ENCODE measurements around the gene EQTN.

Gene EQTN

GRCh38 chr9:27297050-27297449 lies at the start of gene EQTN:
TSS of gene EQTN (minus strand) at chr9:27297150. CDS start at chr9:27297055, 95 bp downstream.
- DNase-seq = no peak

GRCh38 chr9:27344776-27345175 lies 47.8 kb upstream of the EQTN start:
- no peak for DNase-seq

- no peak for DNase-seq
These were observed 44.8 kb upstream of the EQTN start for GRCh38 chr9:27341545-27342294.

- no peak for DNase-seq
These were observed 44.1 kb upstream of the EQTN start for GRCh38 chr9:27340961-27341511.

- DNase-seq = no peak
These were observed 43.3 kb upstream of the EQTN start for GRCh38 chr9:27340285-27340674.

GRCh38 chr9:27339661-27340284 lies 42.8 kb upstream of the EQTN start:
- DNase-seq = no peak

GRCh38 chr9:27338527-27338903 lies 41.6 kb upstream of the EQTN start:
- DNase-seq = no peak

- DNase-seq = no peak
These were observed 41.0 kb upstream of the EQTN start for GRCh38 chr9:27337833-27338526.

- DNase-seq = no peak
These were observed 40.3 kb upstream of the EQTN start for GRCh38 chr9:27337236-27337635.

GRCh38 chr9:27336829-27337228 lies 39.9 kb upstream of the EQTN start:
- DNase-seq = no peak

- no peak for DNase-seq
These were observed 39.2 kb upstream of the EQTN start for GRCh38 chr9:27336126-27336525.

- DNase-seq = no peak
These were observed 38.1 kb upstream of the EQTN start for GRCh38 chr9:27335075-27335474.

GRCh38 chr9:27333241-27334052 lies 36.5 kb upstream of the EQTN start:
- peak; percentile 32 to 51 for DNase-seq

- DNase-seq = no peak
These were observed 34.4 kb upstream of the EQTN start for GRCh38 chr9:27331393-27331792.

GRCh38 chr9:27329291-27329690 lies 32.3 kb upstream of the EQTN start:
- no peak for DNase-seq

GRCh38 chr9:27328483-27328882 lies 31.5 kb upstream of the EQTN start:
- DNase-seq = no peak

GRCh38 chr9:27311184-27311583 lies 14.2 kb upstream of the EQTN start:
- DNase-seq = no peak

GRCh38 chr9:27310582-27310981 lies 13.6 kb upstream of the EQTN start:
- no peak for DNase-seq

GRCh38 chr9:27308691-27309390 lies 11.9 kb upstream of the EQTN start:
- no peak for DNase-seq

GRCh38 chr9:27304521-27304920 lies 7.6 kb upstream of the EQTN start:
- no peak for DNase-seq

- no peak for DNase-seq
These were observed 6.3 kb upstream of the EQTN start for GRCh38 chr9:27303219-27303618.

GRCh38 chr9:27293996-27294395 lies 3.0 kb downstream of the EQTN start:
- DNase-seq = no peak
